Astrocyte (in vitro differentiated cells and primary cell): ENCODE measurements around the gene SMIM31.

Source experiments
- CTCF ChIP-seq: IDR thresholded peaks from 2 replicates; pipeline ENCODE4 v1.5.1; 2011; ENCODE audit warnings: low read depth, mild to moderate bottlenecking, inconsistent platforms, low read length, moderate library complexity; ENCODE audit not compliant: insufficient read depth
- EZH2 ChIP-seq: IDR thresholded peaks from 2 replicates; pipeline ENCODE4 v1.6.1; 2012; ENCODE audit warnings: mild to moderate bottlenecking, low read length, inconsistent platforms; ENCODE audit not compliant: insufficient read depth

- TF ChIP-seq CTCF (no peak), EZH2 (no peak)
Measured at GRCh38 chr4:164790249-164790648, 36.3 kb downstream of the SMIM31 start.
